GM19240 (cell line): Measurements from ENCODE around the gene MAGIX.
"Not testable (repeated sequence)": the region's sequence is repeated elsewhere in the genome, so short reads cannot be mapped to it uniquely, and the experiment has no call there.

Source experiments
- DNase-seq: peaks from one replicate; pipeline ENCODE4 v3.0.0; 2011; ENCODE audit warnings: low spot score; ENCODE audit not compliant: insufficient read length

Gene MAGIX

DNA sequence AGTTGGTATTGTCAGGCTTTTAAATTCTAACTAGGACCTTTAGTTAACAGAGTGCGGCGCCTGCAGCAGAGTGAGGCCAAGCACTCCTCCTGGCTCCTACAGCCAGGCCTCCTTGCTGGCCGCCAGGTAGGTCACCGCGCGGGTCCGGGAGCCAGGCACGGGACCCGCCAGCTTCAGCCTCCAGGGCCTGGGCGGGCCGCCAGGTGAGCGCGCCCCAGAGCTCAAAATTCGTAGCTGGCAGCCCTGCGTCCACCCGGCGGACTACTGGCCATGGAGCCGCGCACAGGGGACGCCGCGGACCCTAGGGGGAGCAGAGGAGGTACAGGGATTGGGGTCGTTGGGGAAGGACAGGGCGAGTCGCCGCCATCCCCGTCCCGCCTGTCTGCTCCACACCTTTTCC, at the start of gene MAGIX:
TSS of gene MAGIX (plus strand) at position 139 of the 400 bp plus-strand sequence. CDS start at position 271, 132 bp downstream.
- no peak for DNase-seq

- DNase-seq = no peak
Measured at GRCh38 chrX:49116076-49116475, 46.5 kb upstream of the MAGIX start.

- DNase-seq = no peak
Measured at GRCh38 chrX:49116716-49117115, 45.8 kb upstream of the MAGIX start.

DNA sequence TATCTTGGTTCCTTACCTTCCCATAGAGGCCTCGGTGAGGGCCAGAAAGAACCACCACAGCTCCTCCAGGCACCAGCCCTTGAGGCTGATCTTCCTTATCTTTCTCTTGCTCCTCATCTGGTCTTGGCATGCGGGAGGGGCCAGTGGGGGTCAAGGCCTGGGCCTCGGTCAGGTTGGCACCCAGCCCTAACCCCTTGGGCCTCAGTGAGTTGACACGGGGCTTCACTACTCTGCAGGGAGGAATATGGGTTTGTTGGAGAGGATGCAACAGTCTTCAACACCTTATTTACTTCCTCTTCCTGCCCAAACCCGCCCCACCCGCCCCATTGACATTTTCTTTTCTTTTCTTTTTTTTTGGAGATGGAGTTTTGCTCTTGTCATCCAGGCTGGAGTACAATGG, 45.0 kb upstream of the MAGIX start:
- no peak for DNase-seq

- DNase-seq = no peak
Measured at GRCh38 chrX:49120091-49120490, 42.5 kb upstream of the MAGIX start.

DNA sequence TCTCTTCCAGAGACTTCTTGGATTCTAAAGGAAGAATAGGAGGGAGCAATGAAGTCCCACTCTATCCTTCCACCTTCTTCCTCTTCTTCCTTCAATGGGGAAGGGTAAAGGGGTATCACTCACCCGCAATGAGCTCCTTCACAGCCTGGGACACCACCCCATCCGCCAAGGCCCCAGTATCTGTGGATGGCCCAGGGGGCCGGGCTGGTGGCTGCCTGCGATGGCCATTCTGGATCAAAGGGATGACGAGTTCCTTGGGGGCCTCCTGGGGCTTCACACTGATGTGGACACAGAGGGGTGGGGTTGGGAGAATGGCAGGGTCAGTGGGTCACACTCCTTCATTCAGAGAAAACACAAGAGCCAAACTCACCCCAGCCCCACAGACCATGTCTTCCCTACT, 40.1 kb upstream of the MAGIX start:
- DNase-seq = no peak

DNA sequence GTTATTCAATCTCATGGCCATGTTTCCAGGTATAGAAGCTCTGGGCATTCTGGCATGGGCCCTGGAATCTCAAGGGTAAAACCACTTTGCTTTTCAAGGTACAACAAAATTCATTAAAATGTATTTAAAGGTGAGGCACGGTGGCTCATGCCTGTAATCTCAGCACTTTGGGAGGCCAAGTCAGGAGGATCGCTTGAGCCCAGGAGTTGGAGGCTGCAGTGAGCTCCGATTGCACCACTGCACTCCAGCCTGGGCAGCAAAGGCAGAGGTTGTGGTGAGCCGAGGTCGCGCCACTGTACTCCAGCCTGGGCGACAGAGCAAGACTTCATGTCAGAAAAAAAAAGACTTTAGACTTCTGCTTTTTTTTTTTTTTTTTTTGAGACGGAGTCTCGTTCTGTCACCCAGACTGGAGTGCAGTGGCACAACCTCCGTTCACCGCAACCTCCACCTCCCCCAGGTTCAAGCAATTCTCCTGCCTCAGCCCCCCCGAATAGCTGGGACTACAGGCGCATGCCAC, 34.8 kb upstream of the MAGIX start:
- not testable (repeated sequence) for DNase-seq

- DNase-seq = no peak
Measured at GRCh38 chrX:49129427-49129826, 33.1 kb upstream of the MAGIX start.

DNA sequence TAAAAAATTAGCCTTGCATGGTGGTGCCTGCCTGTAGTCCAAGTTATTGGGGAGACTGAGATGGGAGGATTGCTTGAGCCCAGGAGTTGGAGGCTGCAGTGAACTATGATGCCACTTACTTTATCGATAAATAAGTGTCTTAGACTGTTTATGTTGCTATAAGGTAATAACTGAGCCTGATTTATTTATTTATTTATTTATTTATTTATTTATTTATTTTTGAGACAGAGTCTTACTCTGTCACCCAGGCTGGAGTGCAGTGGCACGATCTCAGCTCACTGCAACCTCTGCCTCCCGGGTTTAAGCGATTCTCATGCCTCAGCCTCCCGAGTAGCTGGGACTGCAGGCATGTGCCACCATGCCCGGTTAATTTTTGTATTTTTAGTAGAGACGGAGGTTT, 30.3 kb upstream of the MAGIX start:
- DNase-seq = not testable (repeated sequence)

DNA sequence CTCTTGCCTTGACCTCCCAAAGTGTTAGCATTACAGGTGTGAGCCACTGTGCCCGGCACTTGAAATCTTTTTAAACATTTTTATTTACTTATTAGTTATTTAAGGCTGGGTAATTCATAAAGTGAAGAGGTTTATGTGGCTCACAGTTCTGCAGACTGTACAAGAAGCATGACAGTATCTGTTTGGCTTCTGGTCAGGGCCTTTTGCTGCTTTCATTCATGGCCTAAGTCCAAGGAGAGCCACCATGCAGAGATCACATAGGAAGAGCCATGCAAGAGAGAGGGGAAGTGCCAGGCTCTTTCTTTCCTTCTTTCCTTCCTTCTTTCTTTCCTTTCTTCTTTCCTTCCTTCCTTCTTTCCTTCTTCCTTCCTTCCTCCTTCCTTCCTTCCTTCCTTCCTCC, 28.8 kb upstream of the MAGIX start:
- no peak for DNase-seq

DNA sequence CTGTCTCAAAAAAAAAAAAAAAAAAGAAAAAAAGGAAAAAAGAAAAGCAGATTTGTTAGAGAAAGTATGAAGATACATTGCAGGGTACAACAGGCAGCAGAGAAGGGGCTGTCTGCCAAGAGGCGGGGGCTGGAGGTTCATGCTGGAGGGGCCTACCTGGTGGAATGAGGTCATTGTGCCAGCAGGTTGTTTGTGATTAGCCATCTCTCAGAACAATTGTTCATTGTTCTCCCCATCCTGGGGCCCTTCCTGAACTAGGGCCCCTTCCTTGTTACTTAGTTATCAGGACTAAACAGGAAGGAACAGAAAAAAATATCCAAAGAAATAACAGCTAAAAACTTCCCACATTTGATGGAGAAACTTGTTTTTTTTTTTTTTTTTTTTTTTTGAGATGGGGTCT, 25.1 kb upstream of the MAGIX start:
- DNase-seq = no peak

DNA sequence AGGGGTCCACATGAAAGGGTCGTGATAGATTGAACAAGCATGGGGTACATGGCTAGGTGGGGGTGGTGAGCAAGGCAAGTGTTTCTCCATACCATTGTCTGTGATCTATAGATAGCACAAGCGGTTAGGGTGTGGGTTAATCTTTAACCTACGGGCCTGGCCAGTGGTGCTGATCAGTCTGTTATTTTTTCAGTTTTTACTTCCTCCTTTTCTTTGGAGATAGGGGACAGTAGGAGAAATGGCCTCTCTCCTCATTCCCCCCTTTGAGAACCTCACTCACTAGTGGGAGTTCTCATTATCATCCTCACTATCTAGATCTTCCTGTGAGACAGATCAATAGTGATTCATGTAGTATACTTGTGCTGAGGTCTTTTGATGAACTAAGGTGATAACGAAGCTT, 22.8 kb upstream of the MAGIX start:
- no peak for DNase-seq

GRCh38 chrX:49142264-49142663, 20.3 kb upstream of the MAGIX start:
- DNase-seq = not testable (repeated sequence)

GRCh38 chrX:49143154-49143553, 19.4 kb upstream of the MAGIX start:
- not testable (repeated sequence) for DNase-seq

DNA sequence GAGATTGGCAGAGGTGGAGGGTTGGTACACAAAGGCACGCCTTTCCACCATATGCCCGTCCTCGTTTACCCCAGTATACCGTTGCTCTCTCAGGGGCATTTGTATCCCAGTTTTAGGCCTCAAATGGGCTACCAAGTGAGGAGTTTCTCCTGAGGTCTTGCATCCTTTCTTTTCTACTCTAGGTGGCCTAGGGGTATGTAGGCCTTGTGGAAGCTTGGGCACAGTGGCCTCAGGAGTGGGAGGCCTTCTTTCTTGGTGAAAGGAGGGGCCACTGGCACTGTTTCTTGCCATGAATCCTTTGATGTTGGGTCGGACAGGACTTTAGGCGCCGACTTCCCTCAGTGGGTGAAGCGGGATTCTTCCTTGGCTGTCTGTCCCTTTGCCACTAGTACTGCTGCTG, 15.3 kb upstream of the MAGIX start:
- DNase-seq = no peak

DNA sequence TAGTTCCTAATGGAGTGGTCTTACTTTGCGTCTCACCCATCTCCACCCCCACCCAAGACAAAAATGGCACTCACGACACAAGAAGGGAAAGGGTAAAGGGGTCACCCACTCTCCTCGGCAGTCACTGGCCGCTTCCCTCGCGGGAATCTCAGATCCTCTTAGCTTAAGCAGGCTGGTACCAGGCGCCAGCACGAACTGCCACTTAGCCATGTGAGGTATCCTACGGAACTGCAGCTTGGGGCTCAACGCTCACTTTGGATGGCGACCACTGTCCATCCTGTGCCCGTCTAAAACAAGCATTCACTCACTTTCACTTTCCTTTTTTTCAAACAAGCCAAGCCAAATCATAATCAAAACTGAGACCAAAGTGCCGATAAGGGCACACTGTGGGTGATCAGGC, 14.6 kb upstream of the MAGIX start:
- no peak for DNase-seq

GRCh38 chrX:49148390-49149100, 14.0 kb upstream of the MAGIX start:
- DNase-seq = not testable (repeated sequence)

GRCh38 chrX:49149291-49149690, 13.3 kb upstream of the MAGIX start:
- not testable (repeated sequence) for DNase-seq

- DNase-seq = no peak
Measured at GRCh38 chrX:49153467-49153866, 9.1 kb upstream of the MAGIX start.

- DNase-seq = no peak
Measured at GRCh38 chrX:49155243-49155899, 7.2 kb upstream of the MAGIX start.

DNA sequence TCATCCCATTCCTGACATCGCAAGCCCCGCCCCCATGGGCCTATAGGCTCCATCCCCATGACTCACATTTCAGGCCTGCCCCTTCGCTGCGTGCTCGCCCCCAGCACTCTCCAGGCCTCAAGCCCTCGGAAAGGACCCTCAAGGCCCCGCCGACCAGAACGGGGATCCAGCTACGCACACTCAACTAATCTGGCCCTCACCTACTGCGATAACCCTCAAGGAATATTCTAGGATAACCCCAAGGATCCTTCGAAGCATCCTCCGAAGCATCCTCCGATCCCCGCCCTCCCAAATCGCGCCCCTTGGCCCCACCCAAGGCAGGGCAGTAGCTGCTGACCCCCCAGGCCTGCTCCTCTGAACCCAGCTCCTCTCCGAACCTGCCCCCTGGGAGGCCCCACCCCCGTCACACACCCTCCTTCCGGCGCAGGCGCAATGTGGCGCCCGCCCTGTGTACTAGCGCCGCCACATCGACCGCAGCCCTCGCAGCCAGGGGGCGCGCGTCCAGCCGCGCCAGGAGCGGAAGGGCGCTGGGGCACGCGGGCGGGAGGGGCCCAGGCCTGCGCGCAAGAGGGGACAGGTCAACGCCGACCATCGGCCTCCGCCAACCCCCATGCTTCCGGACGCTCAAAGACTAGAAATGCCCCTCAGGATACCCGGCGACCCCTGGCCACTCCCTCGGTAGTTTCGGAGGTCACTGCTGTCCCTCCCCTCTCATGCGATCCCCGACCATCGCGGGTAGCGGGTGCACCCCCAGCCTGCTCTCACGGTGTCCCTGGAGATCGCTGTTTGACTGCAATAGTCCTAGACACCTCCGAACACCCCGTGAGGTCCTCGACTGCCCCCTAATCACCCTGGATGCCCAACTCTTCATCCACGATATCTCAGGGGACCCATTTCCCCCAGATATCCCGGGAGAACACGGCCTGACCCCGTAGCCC, 6.4 kb upstream of the MAGIX start:
- DNase-seq = peak; percentile 70

DNA sequence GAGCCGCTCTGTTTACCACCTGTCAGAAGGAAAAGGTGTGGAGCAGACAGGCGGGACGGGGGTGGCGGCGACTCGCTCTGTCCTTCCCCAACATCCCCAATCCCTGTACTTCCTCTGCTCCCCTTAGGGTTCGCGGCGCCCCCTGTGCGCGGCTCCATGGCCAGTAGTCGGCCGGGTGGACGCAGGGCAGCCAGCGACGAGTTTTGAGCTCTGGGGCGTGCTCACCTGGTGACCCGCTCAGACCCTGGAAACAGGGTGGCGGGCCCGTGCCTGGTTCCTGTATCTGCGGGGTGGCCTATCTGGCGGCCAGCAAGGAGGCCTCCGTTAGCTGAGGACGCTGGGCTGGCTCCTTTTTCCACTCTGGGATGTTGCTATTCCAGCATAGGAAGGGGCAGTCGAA, 5.4 kb upstream of the MAGIX start:
- no peak for DNase-seq
